ENCODE data around the gene NLRX1.
"Not testable (repeated sequence)": the region's sequence is repeated elsewhere in the genome, so short reads cannot be mapped to it uniquely, and the experiment has no call there.

NLRX1 gene

GRCh38 chr11:119187123-119187892 lies 18.8 kb downstream of the NLRX1 start:
- no peak for TF ChIP-seq CTCF (IDR thresholded peaks at IDR 0.05; ENCODE audit: insufficient read depth, low read length, missing control alignments)
- DNase-seq (ENCODE audit: low read depth, low spot score) = no peak
- ChIA-PET POLR2A (no interaction called here), CTCF (interaction anchor here (7.2 to 11.6 kb wide), 2 partner anchors 9 to 18 kb away, joined by 55 to 77 read pairs; partner anchors contain the start of gene CBL)
- no peak overlapping the region for H3K4me3 ChIP-seq (ENCODE audit: low read depth, low read length)

- TF ChIP-seq CTCF (IDR thresholded peaks at IDR 0.05; ENCODE audit: insufficient read depth, low read length, missing control alignments) = no peak
- ChIA-PET POLR2A (no interaction called here), CTCF (interaction anchor here (11.6 kb wide), 1 partner anchor 17 kb away, joined by 77 read pairs; the partner anchor contains the start of gene CBL)
- DNase-seq (ENCODE audit: low read depth, low spot score) = no peak
- H3K4me3 ChIP-seq (ENCODE audit: low read depth, low read length) = no peak overlapping the region
Measured at GRCh38 chr11:119188067-119188466, 19.5 kb downstream of the NLRX1 start.

- POLR2A ChIA-PET = no interaction called here
Measured at GRCh38 chr11:119188887-119189286, 20.4 kb downstream of the NLRX1 start.

GRCh38 chr11:119189393-119189792 lies 20.9 kb downstream of the NLRX1 start:
- no peak for TF ChIP-seq CTCF (IDR thresholded peaks at IDR 0.05; ENCODE audit: insufficient read depth, low read length, missing control alignments)
- POLR2A ChIA-PET = no interaction called here
- no peak overlapping the region for H3K4me3 ChIP-seq (ENCODE audit: low read depth, low read length)
- CTCF ChIA-PET = interaction anchor here (0.8 to 11.6 kb wide), 3 partner anchors 8 to 20 kb away, joined by 4 to 77 read pairs (median 7); partner anchors contain the start of gene CBL
- DNase-seq (ENCODE audit: low read depth, low spot score) = no peak

More at GRCh38 chr11:119188887-119189286, 20.4 kb downstream of the NLRX1 start:
- DNase-seq (ENCODE audit: low read depth, low spot score) = no peak
- no peak overlapping the region for H3K4me3 ChIP-seq (ENCODE audit: low read depth, low read length)
- CTCF ChIA-PET = interaction anchor here (0.8 to 11.6 kb wide), 2 partner anchors 8 to 16 kb away, joined by 4 to 77 read pairs; partner anchors contain the start of gene CBL
- no peak for TF ChIP-seq CTCF (IDR thresholded peaks at IDR 0.05; ENCODE audit: insufficient read depth, low read length, missing control alignments)

GRCh38 chr11:119190531-119190930 lies 22.0 kb downstream of the NLRX1 start:
- ChIA-PET CTCF (interaction anchor here (1.2 to 11.6 kb wide), 6 partner anchors 10 to 133 kb away, joined by 3 to 77 read pairs (median 6); partner anchors contain the start of gene CBL), POLR2A (interaction anchor here (0.9 kb wide), 1 partner anchor 96 kb away, joined by 3 read pairs; a partner anchor contains a TSS)
- no peak for TF ChIP-seq CTCF (IDR thresholded peaks at IDR 0.05; ENCODE audit: insufficient read depth, low read length, missing control alignments)
- H3K4me3 ChIP-seq (ENCODE audit: low read depth, low read length) = no peak overlapping the region
- DNase-seq (ENCODE audit: low read depth, low spot score) = no peak

GRCh38 chr11:119191265-119191664 lies 22.7 kb downstream of the NLRX1 start:
- not testable (repeated sequence) for H3K4me3 ChIP-seq (ENCODE audit: low read depth, low read length); DNase-seq (ENCODE audit: low read depth, low spot score)
- ChIA-PET POLR2A (interaction anchor here (1.2 kb wide), 1 partner anchor 22 kb away, joined by 3 read pairs; no protein-coding TSS in a partner anchor), CTCF (interaction anchor here (1.3 to 11.6 kb wide), 5 partner anchors 9 to 132 kb away, joined by 3 to 77 read pairs (median 7); partner anchors contain the start of gene CBL)
